Measurements from ENCODE around the gene MRPL36.
A peak's percentile ranks its signal among the peaks of the same experiment; 100 is the strongest.

MRPL36 gene

DNA sequence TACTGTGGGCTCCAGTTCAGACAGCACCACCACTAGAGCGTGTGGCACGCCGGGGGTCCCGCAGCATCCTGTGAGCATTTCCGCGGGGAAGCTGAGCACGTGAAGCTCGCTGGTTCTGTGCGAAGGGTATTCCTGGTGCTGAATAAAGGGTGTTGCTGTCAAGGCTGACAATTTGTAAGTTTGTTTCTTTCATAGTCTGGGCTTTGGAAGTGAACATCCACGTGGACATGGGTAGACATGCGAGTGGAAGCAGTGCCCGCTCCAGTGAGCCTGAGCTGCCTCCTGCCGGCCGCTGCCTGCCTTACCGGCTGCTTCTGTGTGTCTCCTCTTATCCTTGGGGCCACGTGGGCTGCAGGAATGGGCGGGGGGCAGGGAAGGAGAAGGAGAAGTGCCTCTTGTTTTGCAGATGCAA, 16.2 kb upstream of the MRPL36 start:
- DNase-seq (ENCODE audit: insufficient read length, low spot score) = no peak
- no peak for FAIRE-seq
- no peak for TF ChIP-seq POLR2A (IDR thresholded peaks at IDR 0.05; ENCODE audit: low read depth, low read length)
- no peak for TF ChIP-seq PAX5 (IDR thresholded peaks at IDR 0.05; ENCODE audit: insufficient read depth, low read length, severe bottlenecking)
- no peak for TF ChIP-seq POU2F2 (IDR thresholded peaks at IDR 0.05; ENCODE audit: low read depth, low read length)
- no peak for TF ChIP-seq TAF1 (IDR thresholded peaks at IDR 0.05; ENCODE audit: low read depth, low read length)
- no peak for TF ChIP-seq SPI1 (IDR thresholded peaks at IDR 0.05; ENCODE audit: low read depth, low read length)
- no peak for TF ChIP-seq POLR2AphosphoS5 (IDR thresholded peaks at IDR 0.05; ENCODE audit: low read depth, low read length)

DNA sequence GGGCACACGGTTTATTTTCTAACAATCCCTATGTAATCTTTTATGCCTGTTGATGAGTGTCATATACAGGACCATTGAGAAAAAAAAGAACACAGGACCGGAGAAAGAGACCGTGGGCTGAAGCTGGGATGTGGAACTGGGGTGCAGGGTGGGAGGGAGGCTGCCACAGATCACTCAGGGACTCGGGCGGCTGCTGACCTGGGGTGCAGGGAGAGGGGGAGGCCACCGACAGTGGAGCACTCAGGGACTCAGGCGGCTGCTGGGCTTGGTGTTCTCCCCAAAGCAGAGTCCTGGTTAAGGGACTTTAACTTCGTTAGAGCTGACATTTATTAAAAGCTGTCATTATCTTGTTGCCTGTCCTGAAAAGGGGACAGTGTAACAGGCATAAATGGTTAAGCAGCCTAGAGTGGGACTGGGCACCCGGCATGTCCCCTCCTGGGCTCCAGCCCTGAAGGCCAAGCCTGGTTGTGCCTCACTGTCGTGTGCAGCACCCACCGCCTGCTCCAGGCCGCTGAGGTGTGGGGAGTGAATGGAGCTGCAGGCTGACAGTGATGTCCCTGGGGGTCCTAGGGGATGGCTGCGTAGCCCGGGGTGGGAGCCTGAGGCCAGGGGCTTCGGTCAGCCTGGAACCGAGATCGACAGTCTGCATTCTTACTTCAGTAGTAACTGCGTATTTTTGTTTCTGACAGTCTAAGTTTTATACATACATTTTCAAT, 15.6 kb upstream of the MRPL36 start:
- TF ChIP-seq POU2F2 (IDR thresholded peaks at IDR 0.05; ENCODE audit: low read depth, low read length) (no peak), POLR2A (IDR thresholded peaks at IDR 0.05; ENCODE audit: low read depth, low read length) (no peak), POLR2AphosphoS5 (IDR thresholded peaks at IDR 0.05; ENCODE audit: low read depth, low read length) (peak; percentile 52), PAX5 (IDR thresholded peaks at IDR 0.05; ENCODE audit: insufficient read depth, low read length, severe bottlenecking) (no peak)
- no peak for FAIRE-seq
- DNase-seq (ENCODE audit: insufficient read length, low spot score) = no peak

DNA sequence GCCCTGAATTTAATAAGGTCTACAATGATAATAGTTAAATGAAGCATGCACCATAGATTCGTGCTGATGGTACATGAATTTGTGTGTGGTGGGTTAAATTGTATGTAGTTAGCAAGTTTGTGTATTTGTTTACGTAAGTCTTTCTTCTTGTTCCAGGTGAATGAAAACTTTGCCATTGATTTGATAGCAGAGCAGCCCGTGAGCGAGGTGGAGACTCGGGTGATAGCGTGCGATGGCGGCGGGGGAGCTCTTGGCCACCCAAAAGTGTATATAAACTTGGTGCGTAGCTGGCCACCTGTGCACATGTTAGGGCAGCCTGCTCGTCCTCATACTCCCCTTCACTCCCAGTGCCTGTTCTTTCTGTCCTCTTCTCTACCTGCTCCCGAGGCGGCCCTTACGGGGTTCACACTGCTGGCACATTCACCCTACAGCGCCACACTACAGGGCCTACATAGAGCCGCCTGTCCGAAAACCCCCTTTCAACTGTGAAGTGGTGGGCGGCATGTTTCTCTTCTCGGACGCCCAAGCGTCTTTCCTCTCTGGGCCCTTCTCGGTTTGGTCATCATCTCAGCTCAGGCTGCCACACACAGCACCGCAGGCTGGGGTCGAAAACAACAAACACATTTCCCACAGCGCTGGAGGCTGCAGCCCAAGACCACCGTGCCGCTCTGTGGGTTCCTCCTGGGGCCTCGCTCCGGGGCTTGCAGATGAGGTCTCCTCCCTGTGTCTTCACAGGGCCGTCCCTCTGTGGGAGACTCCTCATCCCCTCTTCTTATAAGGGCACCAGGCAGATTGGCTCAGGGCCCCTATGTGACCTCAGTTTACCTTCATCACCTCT, 14.8 kb upstream of the MRPL36 start:
- TF ChIP-seq POU2F2 (IDR thresholded peaks at IDR 0.05; ENCODE audit: low read depth, low read length) = no peak
- TF ChIP-seq SPI1 (IDR thresholded peaks at IDR 0.05; ENCODE audit: low read depth, low read length) = no peak
- TF ChIP-seq POLR2A (IDR thresholded peaks at IDR 0.05; ENCODE audit: low read depth, low read length) = no peak
- TF ChIP-seq TAF1 (IDR thresholded peaks at IDR 0.05; ENCODE audit: low read depth, low read length) = no peak
- TF ChIP-seq PAX5 (IDR thresholded peaks at IDR 0.05; ENCODE audit: insufficient read depth, low read length, severe bottlenecking) = no peak
- TF ChIP-seq POLR2AphosphoS5 (IDR thresholded peaks at IDR 0.05; ENCODE audit: low read depth, low read length) = no peak; the same call in 1 of the 2 replicates
- FAIRE-seq (no peak), DNase-seq (ENCODE audit: insufficient read length, low spot score) (no peak)

DNA sequence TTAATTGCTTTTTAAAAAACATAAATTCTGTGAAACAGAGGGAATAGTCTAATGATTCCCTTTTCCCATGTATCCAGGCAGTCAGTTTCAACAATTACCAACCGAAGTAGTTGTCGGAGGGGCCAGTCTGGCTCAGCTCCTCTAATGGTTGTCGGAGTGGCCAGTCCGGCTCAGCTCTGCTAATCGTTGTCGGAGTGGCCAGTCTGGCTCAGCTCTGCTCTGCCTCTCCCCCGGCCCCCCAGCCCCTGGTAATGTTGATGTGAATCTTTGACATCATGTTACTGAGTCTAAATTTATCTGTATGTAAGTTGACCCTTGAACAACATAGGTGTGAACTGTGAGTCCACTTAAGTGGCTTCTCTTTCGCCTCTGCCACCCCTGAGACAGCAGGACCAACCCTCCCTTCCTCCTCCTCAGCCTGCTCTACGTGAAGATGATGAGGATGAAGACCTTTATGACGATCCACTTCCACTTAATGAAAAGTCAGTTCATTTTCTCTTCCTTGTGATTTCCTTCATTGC, 11.0 kb upstream of the MRPL36 start:
- TF ChIP-seq TAF1 (IDR thresholded peaks at IDR 0.05; ENCODE audit: low read depth, low read length) = no peak
- DNase-seq (ENCODE audit: insufficient read length, low spot score) (no peak), FAIRE-seq (no peak)

DNA sequence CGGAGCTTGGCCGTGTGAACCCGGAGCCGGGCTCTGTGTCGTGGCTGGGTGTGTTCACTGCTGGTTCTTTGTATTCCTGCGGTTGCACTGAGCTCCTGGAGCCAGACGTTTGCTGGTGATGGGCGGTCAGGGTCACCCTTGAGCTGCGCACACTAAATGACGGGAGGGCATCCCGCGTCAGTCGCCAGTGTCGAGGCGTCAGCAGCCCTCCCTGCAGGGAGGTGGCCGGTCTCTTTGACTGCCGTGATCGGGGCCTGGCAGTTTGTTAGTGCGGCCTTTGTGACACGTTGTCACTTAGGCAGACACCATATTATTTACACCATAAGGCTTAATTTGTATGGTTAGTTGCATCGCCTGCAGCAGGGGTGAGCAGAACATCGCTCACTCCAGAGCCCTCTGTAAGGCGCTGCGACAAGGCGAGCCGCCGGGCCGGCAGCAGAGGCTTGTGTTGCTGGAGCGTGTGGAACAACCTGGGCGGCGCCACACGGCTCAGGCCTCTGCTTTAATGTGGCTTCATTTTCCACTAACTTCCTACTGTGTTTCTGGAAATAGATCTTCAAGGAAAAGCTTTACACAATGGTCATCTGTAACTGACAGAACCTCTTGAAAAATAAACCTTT, 9.9 kb upstream of the MRPL36 start:
- no peak for TF ChIP-seq SPI1 (IDR thresholded peaks at IDR 0.05; ENCODE audit: low read depth, low read length)
- TF ChIP-seq POU2F2 (IDR thresholded peaks at IDR 0.05; ENCODE audit: low read depth, low read length) = no peak
- TF ChIP-seq TAF1 (IDR thresholded peaks at IDR 0.05; ENCODE audit: low read depth, low read length) = no peak
- TF ChIP-seq PAX5 (IDR thresholded peaks at IDR 0.05; ENCODE audit: insufficient read depth, low read length, severe bottlenecking) = no peak
- no peak for TF ChIP-seq POLR2AphosphoS5 (IDR thresholded peaks at IDR 0.05; ENCODE audit: low read depth, low read length)
- DNase-seq (ENCODE audit: insufficient read length, low spot score) (no peak), FAIRE-seq (no peak)

DNA sequence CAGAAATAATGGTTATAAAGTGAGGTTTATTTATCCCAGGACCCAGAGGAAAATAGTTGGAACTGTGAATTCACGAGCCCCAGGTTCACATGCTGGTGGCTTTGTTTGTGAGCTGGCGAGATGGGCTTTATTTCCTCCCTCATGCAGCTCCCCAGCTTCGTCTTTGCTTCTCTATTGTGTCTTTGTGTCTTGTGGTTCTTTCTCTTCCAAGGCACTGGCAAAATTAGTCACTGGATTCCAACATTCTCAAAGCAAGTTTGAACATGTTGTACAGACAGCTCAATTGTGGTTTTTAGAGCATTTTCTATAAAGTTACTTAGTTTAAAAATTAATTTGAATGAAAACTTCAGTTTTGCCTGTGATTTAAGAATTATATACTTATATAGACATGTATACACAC, 8.8 kb upstream of the MRPL36 start:
- no peak for DNase-seq (ENCODE audit: insufficient read length, low spot score)
- FAIRE-seq = no peak
- TF ChIP-seq SPI1 (IDR thresholded peaks at IDR 0.05; ENCODE audit: low read depth, low read length) (no peak), PAX5 (IDR thresholded peaks at IDR 0.05; ENCODE audit: insufficient read depth, low read length, severe bottlenecking) (no peak), POU2F2 (IDR thresholded peaks at IDR 0.05; ENCODE audit: low read depth, low read length) (no peak)

DNA sequence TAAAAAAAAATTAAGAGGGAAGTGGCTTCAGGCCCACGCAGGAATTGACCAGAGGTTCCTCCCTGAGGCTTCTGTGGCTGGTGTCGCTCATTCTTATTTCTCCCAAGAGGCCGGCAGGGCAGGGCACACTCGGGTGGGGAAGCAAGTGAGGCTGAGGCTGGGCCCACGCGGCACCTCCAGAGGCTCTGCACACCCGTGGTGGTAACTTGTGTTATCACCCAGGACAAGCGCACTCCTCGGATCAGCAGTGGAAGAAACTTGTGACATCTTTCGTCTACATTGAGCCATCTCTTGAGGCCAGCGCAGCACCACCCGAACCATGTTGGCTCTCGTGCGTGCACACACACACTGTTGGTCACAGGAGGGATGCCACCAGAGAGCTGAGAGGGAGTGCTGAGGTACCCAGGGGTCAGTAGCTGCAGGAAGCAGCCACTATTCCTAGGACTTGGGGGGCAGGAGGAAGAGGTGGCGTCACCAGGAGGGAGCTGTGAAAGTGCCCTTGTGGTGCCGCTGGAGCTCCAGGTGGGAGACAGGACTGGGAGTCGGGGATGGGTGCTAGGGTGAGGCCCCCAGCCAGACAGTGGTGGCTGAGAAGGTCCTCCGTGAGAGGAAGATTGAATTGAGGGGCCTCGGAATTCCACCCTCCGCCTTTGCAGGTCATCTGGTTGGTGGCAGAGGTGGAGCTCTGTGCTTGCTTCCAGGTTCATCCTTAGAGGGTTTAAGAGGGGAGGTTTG, 8.0 kb upstream of the MRPL36 start:
- FAIRE-seq (no peak), DNase-seq (ENCODE audit: insufficient read length, low spot score) (no peak)
- TF ChIP-seq POU2F2 (IDR thresholded peaks at IDR 0.05; ENCODE audit: low read depth, low read length) (no peak), SPI1 (IDR thresholded peaks at IDR 0.05; ENCODE audit: low read depth, low read length) (no peak), PAX5 (IDR thresholded peaks at IDR 0.05; ENCODE audit: insufficient read depth, low read length, severe bottlenecking) (no peak), POLR2A (IDR thresholded peaks at IDR 0.05; ENCODE audit: low read depth, low read length) (no peak), POLR2AphosphoS5 (IDR thresholded peaks at IDR 0.05; ENCODE audit: low read depth, low read length) (no peak), TAF1 (IDR thresholded peaks at IDR 0.05; ENCODE audit: low read depth, low read length) (no peak)

DNA sequence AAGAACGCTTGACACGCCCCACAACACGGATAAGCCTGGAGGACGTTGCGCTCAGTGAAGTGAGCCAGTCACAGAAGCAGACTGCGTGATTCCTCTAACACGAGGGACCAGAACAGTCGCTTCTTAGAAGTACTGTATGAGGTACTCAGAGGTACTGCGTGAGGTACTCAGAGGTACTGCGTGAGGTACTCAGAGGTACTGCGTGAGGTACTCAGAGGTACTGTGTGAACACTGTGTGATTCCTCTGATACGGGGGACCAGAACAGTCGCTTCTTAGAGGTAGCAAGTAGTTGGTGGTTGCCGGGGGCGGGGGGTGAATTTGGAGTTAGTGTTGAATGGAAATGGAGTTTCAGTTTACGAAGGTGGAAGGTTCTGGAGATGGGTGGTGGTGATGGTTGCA, 7.3 kb upstream of the MRPL36 start:
- TF ChIP-seq POLR2AphosphoS5 (IDR thresholded peaks at IDR 0.05; ENCODE audit: low read depth, low read length) = no peak
- no peak for FAIRE-seq
- no peak for DNase-seq (ENCODE audit: insufficient read length, low spot score)

DNA sequence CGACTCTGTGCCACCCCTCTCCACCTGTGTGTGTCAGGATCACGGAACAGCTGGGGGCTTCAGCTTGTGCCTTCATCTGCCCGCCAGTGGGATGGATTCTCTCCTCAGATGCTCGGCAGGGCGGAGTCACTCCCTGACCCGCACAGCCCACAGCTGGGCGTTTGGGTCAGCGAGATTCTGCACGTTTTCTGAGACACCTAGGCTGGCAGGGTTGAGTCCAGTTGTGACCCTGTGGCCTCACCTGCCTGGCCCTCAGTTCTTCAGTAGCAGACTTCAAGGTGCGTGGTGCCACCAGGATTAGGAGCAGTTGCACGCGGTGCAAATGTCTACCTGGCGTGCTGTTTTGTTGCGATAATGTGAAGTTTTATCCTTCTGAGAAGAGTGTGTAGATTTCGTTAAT, 6.6 kb upstream of the MRPL36 start:
- DNase-seq (ENCODE audit: insufficient read length, low spot score) (no peak), FAIRE-seq (no peak)
- TF ChIP-seq SPI1 (IDR thresholded peaks at IDR 0.05; ENCODE audit: low read depth, low read length) (no peak), PAX5 (IDR thresholded peaks at IDR 0.05; ENCODE audit: insufficient read depth, low read length, severe bottlenecking) (no peak), POLR2AphosphoS5 (IDR thresholded peaks at IDR 0.05; ENCODE audit: low read depth, low read length) (no peak), POLR2A (IDR thresholded peaks at IDR 0.05; ENCODE audit: low read depth, low read length) (no peak), TAF1 (IDR thresholded peaks at IDR 0.05; ENCODE audit: low read depth, low read length) (no peak), POU2F2 (IDR thresholded peaks at IDR 0.05; ENCODE audit: low read depth, low read length) (no peak)
